ENCODE results near the gene ANKRD11.

Gene ANKRD11

GRCh38 chr16:89286096-89286495, 204.3 kb downstream of the ANKRD11 start:
- Histone ChIP-seq H3K79me2 (ENCODE audit: insufficient read depth, low read length) (no peaks in the 10 kb centered on the region), H4K20me1 (ENCODE audit: low read depth, low read length) (no peaks in the 10 kb centered on the region), H3K27me3 (ENCODE audit: low read length) (no peaks in the 10 kb centered on the region), H3K9ac (ENCODE audit: low read length) (no peak overlapping the region), H3K9me3 (ENCODE audit: insufficient read depth, low read length) (no peaks in the 10 kb centered on the region), H3K4me3 (ENCODE audit: insufficient read depth, low read length, poor library complexity, severe bottlenecking) (no peak overlapping the region), H3K27ac (ENCODE audit: low read depth, low read length) (no peak overlapping the region), H2AFZ (ENCODE audit: low read depth, low read length, severe bottlenecking) (no peak overlapping the region), H3K36me3 (ENCODE audit: low read length) (peaks cover 6% of the 10 kb centered on the region; the same call in 1 of the 2 replicates), H3F3A (ENCODE audit: insufficient read depth) (no peaks in the 10 kb centered on the region), H3K9me2 (replicated peaks; ENCODE audit: insufficient read depth, low read length) (no peaks in the 10 kb centered on the region), H3K4me2 (ENCODE audit: low read depth, low read length, poor library complexity, severe bottlenecking) (no peak overlapping the region)
- no peak for TF ChIP-seq CTCF (IDR thresholded peaks at IDR 0.05; ENCODE audit: insufficient read depth, low read length, poor library complexity, severe bottlenecking)
- TF ChIP-seq EZH2phosphoT487 (conservative IDR thresholded peaks at IDR 0.05; ENCODE audit: low read length): no peak

GRCh38 chr16:89285381-89285780, 205.0 kb downstream of the ANKRD11 start:
- Histone ChIP-seq H2AFZ (ENCODE audit: low read depth, low read length, severe bottlenecking) (no peak overlapping the region), H3K4me3 (ENCODE audit: insufficient read depth, low read length, poor library complexity, severe bottlenecking) (no peak overlapping the region), H3K36me3 (ENCODE audit: low read length) (peaks cover 6% of the 10 kb centered on the region; the same call in 1 of the 2 replicates), H3F3A (ENCODE audit: insufficient read depth) (no peaks in the 10 kb centered on the region), H4K20me1 (ENCODE audit: low read depth, low read length) (no peaks in the 10 kb centered on the region), H3K27ac (ENCODE audit: low read depth, low read length) (no peak overlapping the region), H3K27me3 (ENCODE audit: low read length) (no peaks in the 10 kb centered on the region), H3K4me2 (ENCODE audit: low read depth, low read length, poor library complexity, severe bottlenecking) (no peak overlapping the region), H3K79me2 (ENCODE audit: insufficient read depth, low read length) (no peaks in the 10 kb centered on the region), H3K9ac (ENCODE audit: low read length) (no peak overlapping the region), H3K9me2 (replicated peaks; ENCODE audit: insufficient read depth, low read length) (no peaks in the 10 kb centered on the region), H3K9me3 (ENCODE audit: insufficient read depth, low read length) (no peaks in the 10 kb centered on the region)
- TF ChIP-seq EZH2phosphoT487 (conservative IDR thresholded peaks at IDR 0.05; ENCODE audit: low read length) (no peak), CTCF (IDR thresholded peaks at IDR 0.05; ENCODE audit: insufficient read depth, low read length, poor library complexity, severe bottlenecking) (no peak)

GRCh38 chr16:89283449-89283848, 206.9 kb downstream of the ANKRD11 start:
- H3K27ac ChIP-seq (ENCODE audit: low read depth, low read length): no peak overlapping the region
- no peaks in the 10 kb centered on the region for H3K9me3 ChIP-seq (ENCODE audit: insufficient read depth, low read length)
- peaks cover 6% of the 10 kb centered on the region; the same call in 1 of the 2 replicates for H3K36me3 ChIP-seq (ENCODE audit: low read length)

More at GRCh38 chr16:89283449-89283848, 206.9 kb downstream of the ANKRD11 start:
- H3K4me2 ChIP-seq (ENCODE audit: low read depth, low read length, poor library complexity, severe bottlenecking): no peak overlapping the region
- TF ChIP-seq CTCF (IDR thresholded peaks at IDR 0.05; ENCODE audit: insufficient read depth, low read length, poor library complexity, severe bottlenecking): no peak
- TF ChIP-seq EZH2phosphoT487 (conservative IDR thresholded peaks at IDR 0.05; ENCODE audit: low read length): no peak
- no peaks in the 10 kb centered on the region for H3K27me3 ChIP-seq (ENCODE audit: low read length)
- no peak overlapping the region for H3K4me3 ChIP-seq (ENCODE audit: insufficient read depth, low read length, poor library complexity, severe bottlenecking)
- no peak overlapping the region for H3K9ac ChIP-seq (ENCODE audit: low read length)
- H4K20me1 ChIP-seq (ENCODE audit: low read depth, low read length): no peaks in the 10 kb centered on the region
- no peak overlapping the region for H2AFZ ChIP-seq (ENCODE audit: low read depth, low read length, severe bottlenecking)
- no peaks in the 10 kb centered on the region for H3K9me2 ChIP-seq (replicated peaks; ENCODE audit: insufficient read depth, low read length)
- H3F3A ChIP-seq (ENCODE audit: insufficient read depth): no peaks in the 10 kb centered on the region
- no peaks in the 10 kb centered on the region for H3K79me2 ChIP-seq (ENCODE audit: insufficient read depth, low read length)

Measured in SU-DHL-6 (cell line).